ENCODE results near the gene LTB. TPM values are rescaled to one million over a fixed set of nuclear protein-coding genes. Genes with fewer than 3 reads are reported as not detected.
"Not testable (repeated sequence)": the region's sequence is repeated elsewhere in the genome, so short reads cannot be mapped to it uniquely, and the experiment has no call there.

Gene LTB
- total RNA-seq, 1 donor from 2014 or later, result not detected

DNA sequence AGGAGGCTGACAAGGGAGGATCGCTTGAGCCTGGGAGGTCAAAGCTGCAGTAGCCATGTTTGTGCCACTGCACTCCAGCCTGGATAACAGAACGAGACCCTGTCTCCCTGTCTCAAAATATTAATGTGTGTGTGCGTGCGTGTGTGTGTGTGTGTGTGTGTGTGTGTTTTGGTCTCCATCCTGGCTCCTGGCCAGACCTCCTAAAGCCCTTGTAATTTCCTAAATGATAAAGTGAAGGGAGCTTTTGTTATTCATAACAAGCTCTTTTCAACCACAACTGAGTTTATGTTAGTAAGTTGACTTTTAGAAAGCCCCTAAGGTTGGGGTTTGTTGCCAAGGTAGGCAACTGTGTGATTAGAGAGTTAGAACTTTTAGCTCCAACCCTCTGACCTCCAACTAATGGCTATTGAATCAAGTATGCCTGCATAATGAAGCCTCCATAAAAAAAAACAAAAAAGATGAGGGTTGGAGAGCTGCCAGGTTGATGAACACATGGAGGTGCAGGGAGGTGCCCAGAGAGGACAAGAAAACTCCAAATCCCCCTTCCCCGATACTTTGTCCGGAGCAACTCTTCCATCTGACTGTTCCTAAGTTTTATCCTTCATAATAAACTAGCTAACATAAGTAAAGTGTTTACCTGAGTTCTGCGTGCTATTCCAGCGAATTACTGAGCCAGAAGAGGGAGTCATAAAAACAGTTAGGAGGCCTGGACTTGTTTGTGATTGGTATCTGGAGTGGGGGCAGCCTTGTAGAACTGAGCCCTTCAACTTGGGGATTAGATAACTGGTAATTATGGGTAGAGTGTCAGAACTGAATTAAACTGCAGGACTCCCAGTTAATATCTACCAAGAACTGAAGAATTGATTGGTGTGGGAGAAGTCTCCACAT lies 27.5 kb upstream of the LTB start:
- no peak for FAIRE-seq
- DNase-seq (ENCODE audit: low spot score in 2 of 2), result no peak

DNA sequence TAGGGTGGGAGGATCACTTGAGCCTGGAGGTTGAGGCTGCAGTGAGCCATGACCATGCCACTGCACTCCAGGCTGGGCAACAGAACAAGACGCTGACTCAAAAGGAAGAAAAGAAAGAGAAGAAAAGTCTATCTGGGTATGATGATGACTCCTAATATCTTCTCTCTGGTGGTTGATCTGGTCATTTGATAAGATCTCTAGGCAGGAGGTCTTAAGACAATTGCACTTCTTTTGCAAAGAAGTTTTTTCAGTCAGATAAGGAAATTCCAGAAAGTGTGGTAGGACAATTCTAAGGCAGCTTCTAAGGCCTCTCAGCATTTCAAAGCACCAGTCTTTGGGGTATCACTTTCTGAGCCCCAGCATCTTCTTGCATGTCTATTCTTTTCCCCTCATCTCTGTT lies 25.1 kb upstream of the LTB start:
- no peak for DNase-seq (ENCODE audit: low spot score in 2 of 2)
- no peak for FAIRE-seq

DNA sequence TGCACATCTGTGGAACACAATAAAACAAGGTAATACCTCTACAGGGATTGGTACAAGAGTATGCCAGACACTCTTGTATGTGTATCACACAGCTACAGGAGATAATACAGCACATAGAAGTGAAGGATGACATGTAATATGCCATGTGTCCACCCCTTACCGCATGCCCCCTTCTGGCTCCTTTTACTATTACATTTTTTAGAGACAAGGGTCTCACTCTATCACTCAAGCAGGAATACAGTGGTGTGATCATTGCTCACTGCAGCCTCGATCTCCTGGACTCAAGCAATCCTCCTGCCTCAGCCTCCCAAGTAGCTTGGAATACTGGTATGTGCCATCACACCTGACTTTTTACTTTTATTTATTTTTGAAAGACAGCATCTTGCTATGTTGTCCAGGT lies 14.8 kb upstream of the LTB start:
- no peak for DNase-seq (ENCODE audit: low spot score in 2 of 2)
- FAIRE-seq, result no peak

DNA sequence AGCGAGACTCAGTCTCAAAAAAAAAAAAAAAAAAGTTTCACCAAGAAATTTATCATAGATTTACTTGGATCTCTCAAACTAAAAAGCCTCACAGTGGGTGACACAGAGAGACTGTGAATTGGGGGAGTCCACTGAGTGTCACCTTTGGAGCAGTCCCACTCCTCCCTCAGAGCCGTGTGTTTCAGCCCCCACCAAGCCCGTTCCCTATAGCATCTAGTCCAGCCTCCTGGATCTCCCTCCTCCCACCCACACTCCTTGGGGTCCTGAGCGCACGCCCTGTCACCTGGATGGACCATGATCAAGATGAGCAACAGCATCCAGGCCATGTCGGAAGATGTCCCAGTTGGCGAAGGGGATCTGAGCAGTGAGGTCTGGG lies 10.2 kb upstream of the LTB start:
- DNase-seq (ENCODE audit: low spot score in 2 of 2) (no peak), FAIRE-seq (no peak)

DNA sequence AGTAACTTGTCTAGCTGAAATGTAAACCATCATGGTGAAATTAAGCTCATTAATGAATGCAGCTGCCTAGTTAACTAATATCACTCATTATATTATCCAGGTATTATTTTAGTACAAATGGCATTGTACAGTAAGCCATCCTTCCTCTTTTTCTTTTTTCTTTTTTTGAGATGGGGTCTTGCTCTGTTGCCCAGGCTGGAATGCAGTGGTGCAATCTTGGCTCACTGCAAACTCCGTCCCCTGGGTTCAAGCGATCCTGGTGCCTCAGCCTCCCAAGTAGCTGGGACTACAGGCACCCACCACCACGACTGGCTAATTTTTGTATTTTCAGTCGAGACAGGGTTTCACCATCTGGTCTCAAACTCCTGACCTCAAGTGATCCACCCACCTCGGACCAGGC lies 8.5 kb upstream of the LTB start:
- DNase-seq (ENCODE audit: low spot score in 2 of 2); FAIRE-seq: not testable (repeated sequence)

DNA sequence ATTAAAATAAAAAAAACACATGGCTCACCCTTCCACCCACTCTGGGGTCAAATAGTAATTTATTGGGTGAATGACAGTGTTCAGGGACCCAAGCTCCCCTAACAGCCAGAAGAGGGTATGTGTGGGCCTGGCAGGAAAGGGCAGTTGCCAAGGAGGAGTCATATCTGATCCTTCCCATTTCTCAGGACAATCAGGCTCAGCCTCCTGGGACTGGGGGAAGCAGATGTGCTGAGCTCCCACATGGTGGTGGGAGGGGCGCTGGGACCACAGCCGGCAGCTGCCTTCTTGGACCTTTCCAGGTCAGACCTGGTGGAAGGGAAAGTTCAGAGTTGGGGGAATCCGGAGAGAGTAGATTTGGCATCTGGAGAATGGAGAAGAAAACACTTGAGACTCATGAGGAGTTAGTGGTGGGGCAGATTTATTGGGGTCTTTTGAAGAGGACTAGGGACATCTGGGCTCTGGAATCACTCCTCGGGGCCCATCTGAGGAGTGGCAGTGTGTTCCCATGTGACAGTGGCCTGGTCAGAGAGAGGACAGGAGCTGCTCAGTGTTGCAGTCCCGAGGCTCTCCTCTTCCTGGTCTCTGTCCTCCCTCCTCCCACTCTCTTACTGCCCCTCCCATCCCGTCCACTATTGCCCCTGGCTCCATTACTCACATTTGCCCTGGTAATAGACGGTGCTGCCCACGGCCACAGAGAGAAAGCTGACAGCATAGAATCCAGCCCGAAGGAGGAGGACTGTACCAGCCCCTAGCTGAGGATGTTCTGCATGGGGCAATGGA lies 6.8 kb upstream of the LTB start:
- DNase-seq (ENCODE audit: low spot score in 2 of 2) (no peak), FAIRE-seq (no peak)

DNA sequence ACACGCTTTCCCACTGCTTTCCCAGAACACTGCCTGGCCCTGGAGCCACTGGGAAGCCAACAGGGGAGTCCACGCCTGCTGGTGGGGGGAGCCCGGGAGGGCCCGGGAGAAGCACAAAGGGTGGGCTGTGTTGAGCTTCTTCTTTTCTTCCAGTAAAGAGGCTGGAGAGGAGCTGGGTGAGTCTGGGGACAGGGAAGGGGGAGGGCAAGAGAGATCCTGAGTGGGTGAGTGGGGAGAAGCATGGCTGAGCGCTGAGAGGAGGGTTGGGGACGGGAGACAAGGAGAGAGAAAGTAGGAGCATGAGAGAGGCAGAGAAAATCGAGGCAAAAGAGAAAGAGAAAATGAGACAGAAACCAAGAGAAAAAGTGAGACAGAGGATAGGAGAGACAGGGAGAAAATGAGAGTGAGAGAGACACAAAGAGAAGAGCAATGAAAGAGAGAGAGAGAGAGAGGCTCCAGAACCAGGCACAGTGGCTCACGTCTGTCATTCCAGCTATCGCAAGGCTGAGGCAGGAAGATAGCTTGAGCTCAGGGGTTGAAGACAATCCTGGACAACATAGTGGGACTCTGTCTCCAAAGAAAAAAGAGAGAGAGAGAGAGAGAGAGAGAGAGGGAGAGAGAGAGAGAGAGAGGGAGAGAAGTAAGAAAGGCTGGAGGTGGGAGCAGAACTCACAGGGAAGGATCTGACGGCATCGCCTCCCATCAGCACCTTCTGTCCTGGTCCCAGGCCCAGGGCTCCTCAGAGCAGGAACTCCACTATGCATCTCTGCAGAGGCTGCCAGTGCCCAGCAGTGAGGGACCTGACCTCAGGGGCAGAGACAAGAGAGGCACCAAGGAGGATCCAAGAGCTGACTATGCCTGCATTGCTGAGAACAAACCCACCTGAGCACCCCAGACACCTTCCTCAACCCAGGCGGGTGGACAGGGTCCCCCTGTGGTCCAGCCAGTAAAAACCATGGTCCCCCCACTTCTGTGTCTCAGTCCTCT lies 5.9 kb upstream of the LTB start:
- DNase-seq (ENCODE audit: low spot score in 2 of 2) (no peak), FAIRE-seq (no peak)

DNA sequence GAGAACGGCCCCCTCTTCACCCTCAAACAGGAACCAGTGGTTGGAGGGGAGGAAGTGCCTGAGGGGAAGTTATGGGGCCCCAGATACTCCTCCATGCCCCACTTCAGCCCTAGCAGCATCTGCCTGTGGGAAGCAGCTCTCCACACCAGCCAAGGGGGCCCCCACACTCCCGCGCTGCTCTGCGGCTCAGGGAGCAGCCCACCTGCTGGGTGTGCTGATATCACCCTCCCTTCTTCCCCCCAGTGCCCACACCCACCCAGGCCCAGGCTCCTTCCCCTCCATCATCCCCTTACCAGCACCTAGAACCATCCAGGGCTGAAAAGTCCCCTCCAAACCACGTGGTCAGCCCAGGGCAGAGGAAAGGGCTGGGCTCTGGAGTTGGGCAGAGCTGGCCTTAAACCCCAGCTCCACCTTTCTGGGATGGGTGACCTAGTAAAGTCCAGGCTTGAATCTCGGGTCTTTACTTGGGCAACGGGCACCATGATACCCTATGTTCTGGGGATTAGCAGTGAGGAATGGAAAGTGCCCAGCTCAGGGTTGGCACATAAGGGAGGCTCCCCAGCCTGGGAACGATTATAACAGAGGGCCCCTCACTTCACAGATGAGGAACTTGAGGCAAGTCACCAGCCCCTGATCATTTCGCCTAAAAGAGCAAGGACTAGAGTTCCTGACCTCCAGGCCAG lies 4.5 kb upstream of the LTB start:
- no peak for FAIRE-seq
- peak in 1 of 2 donors; percentile 8 for DNase-seq (ENCODE audit: low spot score in 2 of 2)

DNA sequence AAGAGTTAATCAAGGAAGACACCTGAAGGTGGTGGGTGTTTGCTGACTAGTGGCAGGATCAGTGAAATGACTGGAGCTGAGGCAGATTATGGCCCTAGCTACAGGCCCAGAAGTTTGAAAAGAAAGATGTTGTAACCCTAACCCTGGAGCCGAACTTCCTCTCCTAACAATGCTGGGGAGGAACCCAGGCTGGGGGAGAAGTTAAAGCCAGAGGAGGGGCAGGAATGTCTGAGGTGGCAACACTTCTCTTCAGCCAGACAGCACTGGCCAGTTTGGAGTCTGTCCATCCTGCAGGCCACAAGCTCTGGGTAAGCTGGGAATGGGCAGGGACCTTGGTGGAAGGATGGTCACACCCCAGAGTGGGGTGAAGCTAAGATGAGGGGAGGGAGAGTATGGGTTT lies 3.8 kb upstream of the LTB start, which contains the start of gene LST1:
Gene LST1 (plus strand): TSS at position 270 of the 400 bp plus-strand sequence. CDS start 1,023 bp downstream, outside the sequence.
- FAIRE-seq (no peak), DNase-seq (ENCODE audit: low spot score in 2 of 2) (no peak)

DNA sequence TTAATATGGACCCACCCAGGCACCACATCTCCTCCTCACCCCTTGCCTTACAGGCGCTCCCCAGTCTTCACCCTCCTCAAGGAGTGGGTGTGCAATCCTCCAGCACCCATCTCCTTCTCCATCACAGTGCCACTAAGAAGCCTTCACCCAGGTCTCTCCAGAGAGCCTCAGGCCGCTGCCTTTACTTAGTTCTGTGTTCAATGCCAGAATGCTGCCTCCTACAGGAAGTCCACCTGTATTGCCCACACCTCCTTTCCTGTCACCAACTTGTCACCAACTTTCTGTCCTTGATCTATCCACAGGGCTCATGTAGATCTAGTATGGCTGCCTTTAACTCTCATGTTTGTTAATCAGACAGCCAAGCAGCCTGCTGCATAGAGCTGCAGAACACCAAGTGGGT lies 3.3 kb upstream of the LTB start:
- DNase-seq (ENCODE audit: low spot score in 2 of 2) (no peak), FAIRE-seq (no peak)

DNA sequence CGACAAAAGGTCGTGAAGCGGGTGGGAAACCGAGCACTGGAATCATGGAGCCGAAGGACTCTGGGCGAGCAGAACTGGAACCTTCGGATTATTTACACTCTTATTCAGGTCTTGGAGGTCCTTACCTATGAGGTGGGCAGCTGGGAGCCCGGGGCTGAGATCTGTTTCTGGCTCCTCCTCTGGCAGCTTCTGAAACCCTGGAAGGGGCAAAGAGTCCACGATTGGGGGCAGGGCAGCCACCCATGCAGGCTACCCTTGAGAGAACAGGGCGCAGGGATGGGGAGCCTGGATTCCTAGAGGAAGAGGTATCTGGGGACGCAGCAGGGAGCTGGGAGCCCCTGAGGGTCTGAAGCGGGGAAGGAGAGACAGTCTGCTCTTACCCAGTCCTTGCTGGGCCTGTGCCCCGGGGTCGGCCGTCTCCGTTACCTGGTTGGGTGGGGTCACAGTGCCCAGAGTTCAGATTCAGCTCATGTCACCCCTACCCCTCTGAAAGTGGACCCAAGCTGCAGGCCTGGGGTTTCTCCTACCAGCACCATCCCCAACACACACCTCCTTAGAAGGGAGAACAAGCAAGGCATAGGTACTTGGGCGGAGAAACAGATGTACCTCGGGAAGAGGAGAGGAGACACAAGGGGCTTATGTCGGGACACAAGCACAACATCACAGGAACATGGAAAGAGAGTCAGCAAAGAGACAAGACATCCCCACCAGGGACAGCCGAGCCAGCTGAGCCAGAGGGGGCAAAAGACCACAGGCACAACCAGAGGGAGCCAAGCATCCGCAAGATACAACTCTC lies 592 bp downstream of the LTB start:
- no peak for DNase-seq (ENCODE audit: low spot score in 2 of 2)
- no peak for FAIRE-seq

DNA sequence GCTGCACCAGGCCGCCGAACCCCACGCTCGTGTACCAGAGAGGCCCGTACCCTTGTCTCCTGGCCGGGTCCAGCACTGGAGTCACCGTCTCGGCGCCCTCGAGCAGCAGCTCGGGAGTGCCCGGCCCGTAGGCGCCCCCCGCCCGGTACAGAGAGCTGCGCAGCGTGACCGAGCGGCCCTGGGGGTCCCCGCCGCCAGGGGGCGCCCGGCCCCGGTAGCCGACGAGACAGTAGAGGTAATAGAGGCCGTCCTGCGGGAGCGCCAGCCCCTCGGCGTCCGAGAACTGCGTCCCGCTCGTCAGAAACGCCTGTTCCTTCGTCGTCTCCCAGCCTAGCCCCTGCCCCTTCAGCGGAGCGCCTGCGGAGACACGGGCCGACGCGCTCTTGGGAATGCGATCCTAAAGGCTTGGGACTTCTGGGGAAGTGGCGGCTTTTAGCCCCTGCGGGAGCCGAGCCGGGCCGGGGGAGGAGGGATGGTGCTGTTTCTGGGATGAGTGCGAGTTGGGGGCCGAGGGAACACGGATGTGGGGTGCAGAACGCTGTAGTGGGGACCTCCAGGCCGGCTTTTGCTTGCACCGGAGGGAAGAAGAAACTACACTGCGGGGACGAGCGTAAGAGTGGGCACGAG lies 1.3 kb downstream of the LTB start:
- FAIRE-seq (no peak), DNase-seq (ENCODE audit: low spot score in 2 of 2) (peak; percentile 79 to 93)

DNA sequence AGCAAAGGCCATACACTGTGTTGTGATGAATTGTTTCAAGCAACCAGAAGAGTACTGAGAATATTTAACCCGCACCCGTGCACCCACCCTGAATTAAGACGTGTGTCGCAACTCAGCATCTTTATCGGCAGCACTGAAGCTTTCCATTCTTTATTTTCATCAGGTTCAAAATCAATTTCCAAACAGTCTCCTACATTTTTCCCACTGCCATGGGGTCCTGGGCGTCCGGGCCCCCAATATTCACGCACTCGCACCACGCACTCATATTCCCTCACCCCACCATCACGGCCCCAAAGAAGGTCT lies 1.8 kb downstream of the LTB start:
- FAIRE-seq (no peak), DNase-seq (ENCODE audit: low spot score in 2 of 2) (no peak)

DNA sequence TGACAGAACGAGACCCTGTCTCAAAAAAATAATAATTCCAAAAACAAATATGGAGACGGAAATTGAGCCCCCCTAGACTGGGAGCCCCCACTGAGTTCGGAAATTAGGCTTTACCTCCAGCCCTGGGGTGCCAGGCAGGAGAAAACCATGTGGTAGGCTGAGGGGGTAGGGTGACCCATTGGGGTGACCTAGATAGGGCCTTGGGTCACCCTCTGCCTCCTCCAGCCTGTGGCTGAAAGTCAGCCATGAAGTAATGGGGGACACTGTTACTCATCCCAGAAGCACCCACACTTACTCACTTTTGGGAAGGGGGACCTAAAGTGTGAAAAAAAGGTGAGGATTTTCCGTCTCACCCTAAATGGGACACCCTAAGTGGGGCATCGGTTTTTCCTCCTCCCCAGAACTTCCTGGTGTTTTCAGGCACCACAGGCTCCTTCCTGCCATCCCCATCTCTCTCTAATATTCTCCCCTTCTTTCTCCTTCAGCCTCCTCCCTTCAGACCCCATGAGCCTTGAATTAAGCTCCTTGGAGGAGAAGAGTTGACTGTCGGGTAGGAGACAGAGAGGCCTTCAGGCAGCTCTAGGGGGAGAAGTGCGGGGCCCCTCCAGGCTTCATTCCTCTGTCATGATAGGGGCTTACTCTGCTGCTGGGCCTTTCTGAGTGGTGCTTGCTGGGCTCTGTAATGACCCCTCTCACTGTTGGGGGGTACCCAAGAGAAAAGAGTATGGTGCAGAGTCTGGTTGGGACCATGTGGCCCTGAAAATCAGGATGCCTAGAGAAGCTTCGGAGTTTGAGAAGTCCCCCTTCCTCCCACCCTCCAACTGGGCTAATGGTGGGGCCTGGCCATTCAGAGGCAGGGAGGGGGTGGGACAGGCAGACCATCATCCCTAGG lies 2.4 kb downstream of the LTB start:
- DNase-seq (ENCODE audit: low spot score in 2 of 2) (no peak), FAIRE-seq (no peak)

DNA sequence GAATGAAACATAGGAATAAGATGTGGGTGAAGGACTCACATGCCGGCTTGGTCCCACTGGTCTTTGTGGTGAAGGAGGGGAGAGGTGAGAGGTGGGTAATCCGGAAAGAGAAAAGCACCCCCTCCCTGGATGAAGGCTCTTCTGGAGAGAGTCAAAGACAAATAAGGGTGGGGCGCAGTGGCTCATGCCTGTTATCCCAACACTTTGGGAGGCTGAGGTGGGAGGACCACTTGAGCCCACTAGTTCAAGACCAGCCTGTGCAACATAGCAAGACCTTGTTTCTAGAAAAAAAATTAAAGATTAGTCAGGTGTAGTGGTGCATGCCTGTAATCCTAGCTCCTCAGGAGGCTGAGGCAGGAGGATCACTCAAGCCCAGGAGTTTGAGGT lies 3.1 kb downstream of the LTB start:
- DNase-seq (ENCODE audit: low spot score in 2 of 2) (no peak), FAIRE-seq (no peak)

DNA sequence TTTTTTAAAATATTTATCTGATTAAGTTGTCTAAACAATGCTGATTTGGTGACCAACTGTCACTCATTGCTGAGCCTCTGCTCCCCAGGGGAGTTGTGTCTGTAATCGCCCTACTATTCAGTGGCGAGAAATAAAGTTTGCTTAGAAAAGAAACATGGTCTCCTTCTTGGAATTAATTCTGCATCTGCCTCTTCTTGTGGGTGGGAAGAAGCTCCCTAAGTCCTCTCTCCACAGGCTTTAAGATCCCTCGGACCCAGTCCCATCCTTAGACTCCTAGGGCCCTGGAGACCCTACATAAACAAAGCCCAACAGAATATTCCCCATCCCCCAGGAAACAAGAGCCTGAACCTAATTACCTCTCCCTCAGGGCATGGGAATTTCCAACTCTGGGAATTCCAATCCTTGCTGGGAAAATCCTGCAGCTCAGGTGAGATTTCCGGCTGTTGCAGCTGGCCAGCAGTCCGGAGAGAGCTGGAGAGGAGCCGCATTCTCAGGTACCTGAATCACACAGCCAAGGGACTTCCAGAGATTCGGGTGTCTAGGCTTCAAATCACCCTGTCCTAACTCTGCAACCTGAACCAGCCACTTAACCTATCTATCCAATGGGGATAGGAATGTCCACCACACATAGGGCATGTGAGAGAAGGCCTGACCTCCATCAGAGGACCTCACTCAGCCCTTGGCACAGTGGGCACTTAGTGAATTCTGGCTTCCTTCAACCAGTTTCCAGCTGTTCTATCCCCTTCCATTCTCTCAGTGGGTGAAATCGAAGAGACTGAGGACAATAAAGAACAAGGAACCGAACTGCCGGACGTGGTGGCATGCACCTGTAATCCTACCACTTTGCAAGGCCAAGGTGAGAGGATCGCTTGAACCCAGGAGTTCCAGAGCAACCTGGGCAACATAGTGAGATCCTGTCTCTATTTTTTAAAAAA lies 3.8 kb downstream of the LTB start:
- FAIRE-seq (no peak), DNase-seq (ENCODE audit: low spot score in 2 of 2) (no peak)

DNA sequence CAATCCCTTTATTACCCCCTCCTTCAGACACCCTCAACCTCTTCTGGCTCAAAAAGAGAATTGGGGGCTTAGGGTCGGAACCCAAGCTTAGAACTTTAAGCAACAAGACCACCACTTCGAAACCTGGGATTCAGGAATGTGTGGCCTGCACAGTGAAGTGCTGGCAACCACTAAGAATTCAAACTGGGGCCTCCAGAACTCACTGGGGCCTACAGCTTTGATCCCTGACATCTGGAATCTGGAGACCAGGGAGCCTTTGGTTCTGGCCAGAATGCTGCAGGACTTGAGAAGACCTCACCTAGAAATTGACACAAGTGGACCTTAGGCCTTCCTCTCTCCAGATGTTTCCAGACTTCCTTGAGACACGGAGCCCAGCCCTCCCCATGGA lies 4.7 kb downstream of the LTB start:
- FAIRE-seq, result no peak
- no peak for DNase-seq (ENCODE audit: low spot score in 2 of 2)
